Epidermal melanocyte (primary cell): ENCODE data around the gene DIP2B.
"Not testable (repeated sequence)": the region's sequence is repeated elsewhere in the genome, so short reads cannot be mapped to it uniquely, and the experiment has no call there.

Source experiments
- DNase-seq: peaks from one replicate; pipeline ENCODE4 v3.0.0; 2011; ENCODE audit warnings: low spot score; ENCODE audit not compliant: insufficient read length

The DIP2B gene

DNA sequence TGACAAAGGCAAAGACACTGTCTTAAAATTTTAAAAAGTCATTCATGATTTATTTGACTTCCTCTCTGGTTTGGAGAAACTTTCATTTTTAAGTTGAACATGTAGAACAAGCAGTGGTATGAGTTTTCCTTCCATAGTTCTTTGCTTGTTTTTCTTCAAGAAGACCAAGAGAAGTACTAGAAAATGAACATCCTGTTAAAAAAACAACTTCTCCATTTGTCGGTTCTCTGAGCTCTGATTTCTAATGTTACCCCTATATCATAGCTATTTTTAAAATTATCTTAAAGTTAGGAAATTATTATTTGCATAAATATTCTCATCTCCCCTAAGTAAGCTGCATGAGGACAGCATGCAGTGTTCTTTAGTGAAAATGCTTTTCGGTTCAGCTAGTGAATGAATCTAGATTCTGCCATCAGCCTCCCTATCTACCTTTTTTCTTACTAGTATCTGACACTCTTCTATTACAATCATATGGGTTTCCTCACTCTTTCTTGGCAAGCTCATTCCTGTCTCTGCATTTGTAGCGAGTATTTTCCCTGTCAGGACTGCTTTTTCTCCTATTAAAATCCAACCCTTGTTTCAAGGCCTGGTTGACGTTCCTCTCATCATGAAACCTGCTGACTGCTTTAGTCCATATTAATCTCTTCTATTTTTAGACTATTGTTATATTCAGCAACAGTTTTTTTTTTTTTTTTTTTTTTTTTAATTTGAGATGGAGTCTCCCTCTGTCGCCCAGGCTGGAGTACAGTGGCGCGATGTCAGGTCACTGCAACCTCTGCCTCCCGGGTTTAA is 15.8 kb downstream of the DIP2B start:
- DNase-seq, result no peak

- not testable (repeated sequence) for DNase-seq
Observed at GRCh38 chr12:50521781-50522180, 17.0 kb downstream of the DIP2B start.

GRCh38 chr12:50523772-50524171 is 19.0 kb downstream of the DIP2B start:
- DNase-seq, result no peak

DNA sequence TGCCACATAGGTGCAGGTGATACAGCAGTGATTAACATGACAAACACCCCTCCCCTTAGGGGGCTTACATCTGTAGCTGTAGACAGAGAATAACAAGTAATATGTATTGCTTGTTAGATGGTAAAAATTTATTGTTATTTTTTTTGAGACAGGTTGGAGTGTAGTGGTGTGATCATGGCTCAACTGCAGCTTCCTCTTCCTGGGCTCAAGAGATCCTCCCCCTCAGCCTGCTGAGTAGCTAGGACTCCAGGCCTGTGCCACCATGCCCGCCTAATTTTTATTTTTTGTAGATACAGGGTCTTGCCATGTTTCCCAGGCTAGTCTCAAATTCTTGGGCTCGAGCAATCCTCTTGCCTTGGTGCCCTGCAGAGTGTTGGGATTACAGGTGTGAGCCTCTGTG is 19.8 kb downstream of the DIP2B start:
- DNase-seq, result no peak

- no peak for DNase-seq
Observed at GRCh38 chr12:50525422-50525821, 20.6 kb downstream of the DIP2B start.

GRCh38 chr12:50527359-50527726 is 22.6 kb downstream of the DIP2B start:
- no peak for DNase-seq

DNA sequence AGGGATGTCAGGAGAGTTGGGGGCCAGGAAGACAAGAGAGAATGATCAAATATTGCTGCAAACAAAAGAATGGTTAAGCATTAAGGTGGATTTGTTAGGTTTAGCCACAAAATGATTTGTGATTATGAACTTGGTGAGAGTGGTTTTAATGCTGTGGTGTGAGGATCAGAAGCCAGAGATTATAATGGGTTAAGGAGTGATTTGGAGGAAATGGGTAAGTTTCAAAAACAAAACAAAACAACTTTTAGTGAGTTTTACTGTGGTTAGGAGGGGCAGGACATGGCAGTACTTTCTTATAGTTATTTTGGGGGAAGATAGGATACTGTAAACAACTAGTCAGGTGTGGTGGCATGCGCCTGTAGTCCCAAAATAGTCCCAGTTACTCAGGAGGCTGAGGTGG is 24.0 kb downstream of the DIP2B start:
- DNase-seq, result no peak

DNA sequence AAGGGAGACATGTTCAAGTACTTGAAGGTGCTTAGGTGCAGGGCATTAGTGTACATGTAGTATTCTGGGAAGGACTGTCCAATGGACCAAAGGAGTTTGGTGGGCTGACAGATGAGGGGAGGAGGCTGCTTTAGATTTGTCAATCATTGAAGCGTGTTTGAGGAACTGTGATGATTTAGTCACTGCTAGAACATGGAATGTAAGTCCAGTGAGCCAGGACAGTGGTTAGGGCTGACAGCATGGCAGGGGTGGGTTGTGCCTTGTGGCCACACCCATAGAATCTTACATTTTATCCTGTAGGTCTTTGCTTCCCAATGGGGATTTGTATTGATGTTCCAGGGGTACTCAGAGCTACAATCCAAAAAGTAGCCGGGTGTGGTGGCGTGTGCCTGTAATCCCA is 24.6 kb downstream of the DIP2B start:
- DNase-seq, result no peak

GRCh38 chr12:50530532-50530931 is 25.7 kb downstream of the DIP2B start:
- DNase-seq, result no peak

DNA sequence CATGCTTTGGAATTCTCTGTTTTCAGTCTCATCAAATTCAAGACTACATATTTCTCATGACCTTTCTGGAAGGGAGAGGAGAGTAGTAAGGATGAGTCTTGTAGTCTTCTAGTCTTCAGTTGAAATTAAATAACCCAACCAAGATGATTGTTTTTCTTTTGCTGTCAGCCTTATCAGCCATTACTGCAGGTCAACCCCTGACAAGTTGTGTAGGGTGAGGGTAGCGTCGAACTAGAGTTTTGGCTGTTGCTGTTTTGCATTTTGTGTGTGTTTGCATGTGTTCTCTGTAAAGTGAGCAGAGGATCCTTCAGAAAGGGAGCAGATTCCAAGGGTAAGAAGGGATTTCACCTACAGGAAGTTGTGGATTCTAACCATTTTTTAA is 28.4 kb downstream of the DIP2B start:
- DNase-seq, result no peak

GRCh38 chr12:50533971-50534370 is 29.2 kb downstream of the DIP2B start:
- no peak for DNase-seq

DNA sequence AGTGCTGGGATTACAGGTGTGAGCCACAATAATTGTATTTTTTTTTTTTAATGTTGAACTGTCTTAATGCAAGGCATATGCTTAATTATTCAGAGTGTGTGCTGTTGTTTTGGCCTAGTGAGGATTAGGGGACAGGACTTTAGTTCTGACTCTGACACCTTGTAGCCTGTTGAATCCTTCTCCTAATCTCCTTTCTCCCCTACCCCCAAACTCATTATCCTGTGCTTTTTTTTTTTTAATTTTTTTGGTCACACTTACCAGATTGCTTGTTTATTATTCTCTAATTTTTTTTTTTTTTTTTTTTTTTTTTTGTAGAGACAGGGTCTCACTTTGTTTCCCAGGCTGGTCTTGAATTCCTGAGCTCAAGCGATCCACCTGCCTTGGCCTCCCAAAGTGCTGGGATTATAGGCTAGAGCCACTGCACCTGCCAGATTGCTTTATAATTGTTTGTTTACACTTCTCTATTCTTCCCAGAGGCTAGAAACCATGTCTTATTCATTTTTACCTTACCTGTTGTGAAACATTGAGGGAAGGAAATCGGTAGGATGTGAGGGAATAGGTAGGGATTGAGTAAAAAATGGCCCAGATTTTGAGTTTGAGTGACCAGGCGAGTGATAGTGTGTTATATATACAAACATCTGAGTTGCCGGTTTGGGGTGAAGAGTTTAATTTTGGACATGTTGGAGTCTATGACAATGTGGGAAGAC is 32.2 kb downstream of the DIP2B start:
- no peak for DNase-seq

- no peak for DNase-seq
Observed at GRCh38 chr12:50537538-50537919, 32.7 kb downstream of the DIP2B start.

- DNase-seq, result no peak
Observed at GRCh38 chr12:50538182-50538581, 33.4 kb downstream of the DIP2B start.

- no peak for DNase-seq
Observed at GRCh38 chr12:50541139-50541538, 36.4 kb downstream of the DIP2B start.

GRCh38 chr12:50542448-50542847 is 37.7 kb downstream of the DIP2B start:
- no peak for DNase-seq

- not testable (repeated sequence) for DNase-seq
Observed at GRCh38 chr12:50543188-50543587, 38.4 kb downstream of the DIP2B start.

GRCh38 chr12:50545213-50545612 is 40.4 kb downstream of the DIP2B start:
- DNase-seq, result no peak

- no peak for DNase-seq
Observed at GRCh38 chr12:50545786-50546185, 41.0 kb downstream of the DIP2B start.

- DNase-seq, result no peak
Observed at GRCh38 chr12:50546441-50547318, 41.9 kb downstream of the DIP2B start.

DNA sequence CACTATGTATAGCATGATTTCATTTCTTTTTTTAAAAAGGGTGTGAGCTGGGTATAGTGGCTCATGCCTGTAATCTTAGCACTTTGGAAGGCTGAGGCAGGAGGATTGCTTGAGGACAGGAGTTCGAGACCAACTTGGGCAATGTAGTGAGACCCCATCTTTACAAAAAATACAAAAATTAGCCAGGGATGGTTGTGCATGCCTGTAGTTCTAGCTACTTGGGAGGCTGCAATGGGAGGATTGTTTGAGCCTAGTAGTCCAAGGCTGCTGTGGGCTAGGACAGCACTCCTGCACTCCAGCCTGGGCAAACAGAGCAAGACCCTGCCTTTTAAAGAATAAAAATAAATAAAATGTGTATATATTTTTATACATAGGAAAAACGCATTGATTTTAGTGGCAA is 43.0 kb downstream of the DIP2B start:
- DNase-seq, result no peak

DNA sequence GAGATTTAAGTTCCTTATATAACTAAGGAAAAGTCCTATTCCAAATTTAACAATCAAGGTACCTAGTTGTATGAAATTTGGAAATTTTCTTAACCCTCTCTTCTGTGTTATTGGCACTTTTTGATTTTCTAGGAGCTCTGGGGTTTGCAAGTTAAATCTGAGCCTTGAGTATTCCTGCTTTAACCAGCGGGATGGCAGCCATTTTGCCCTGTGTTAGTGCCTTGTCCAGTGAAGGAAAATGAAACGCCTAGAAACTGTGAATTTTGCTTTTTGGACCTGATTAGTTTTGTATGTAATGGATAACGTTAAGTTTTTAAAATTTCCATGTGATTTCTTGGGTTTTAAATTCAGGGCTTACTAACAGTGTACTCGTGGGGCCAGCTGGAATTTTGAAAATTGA is 45.1 kb downstream of the DIP2B start:
- DNase-seq, result no peak
